ENCODE data around the gene CSNK1G3.

- TF ChIP-seq CTCF (optimal IDR thresholded peaks at IDR 0.05 in 1 of 3, IDR thresholded peaks at IDR 0.05 in 1 of 3, conservative IDR thresholded peaks at IDR 0.05 in 1 of 3; ENCODE audit: extremely low read depth in 1 of 3, insufficient read depth in 2 of 3, low read length in 3 of 3) (no peak), EZH2 (IDR thresholded peaks at IDR 0.05; ENCODE audit: low read length) (no peak)
Observed at GRCh38 chr5:123601610-123602009, 89.6 kb downstream of the CSNK1G3 start.

All from keratinocyte (primary cell).